C4-2B (cell line): ENCODE data around the gene ATP6V1E1.

Experiments
- H3K27ac ChIP-seq: fragments of 450-650 bp; 2 replicates; pipeline ENCODE4 v1.5.1; 2017
- ZFX ChIP-seq: fragments of 450-650 bp; IDR thresholded peaks from 2 replicates; pipeline ENCODE4 v1.6.1; 2017
- TF ChIP-seq, protein P1 (sequence below): fragments of 450-650 bp; conservative IDR thresholded peaks from 2 replicates; pipeline ENCODE4 v1.5.1; 2017; ENCODE audit warnings: mild to moderate bottlenecking

Gene ATP6V1E1

DNA sequence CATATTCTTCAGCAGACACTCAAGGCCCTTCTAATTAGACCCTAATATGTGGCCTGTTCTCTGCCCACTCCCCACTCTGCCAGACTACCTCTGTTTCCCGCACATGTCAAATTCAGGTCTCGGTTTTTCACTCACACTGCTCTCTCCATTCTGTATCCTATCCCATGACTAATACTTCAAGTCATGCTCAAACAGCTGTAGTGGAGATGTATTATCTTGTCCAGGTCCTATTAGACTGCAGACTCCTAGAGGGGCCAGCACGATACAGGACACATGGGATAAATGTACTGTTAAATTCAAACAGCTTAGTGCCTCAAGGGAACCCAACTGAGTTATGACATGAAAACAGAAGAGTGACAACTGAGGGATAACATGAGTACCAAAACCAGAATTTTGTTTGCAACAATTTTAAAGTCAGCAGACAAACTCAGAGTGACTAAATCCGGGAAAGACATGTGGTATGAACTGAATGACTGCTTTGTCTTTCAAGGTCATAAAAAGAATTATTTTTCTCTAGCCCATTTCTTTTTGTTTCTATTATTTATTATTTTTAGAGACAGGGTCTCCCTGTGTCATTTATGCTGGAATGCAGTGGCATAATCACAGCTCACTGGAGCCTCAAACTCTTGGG, 20.5 kb downstream of the ATP6V1E1 start:
- H3K27ac ChIP-seq, result no peak overlapping the region
- TF ChIP-seq, protein P1, sequence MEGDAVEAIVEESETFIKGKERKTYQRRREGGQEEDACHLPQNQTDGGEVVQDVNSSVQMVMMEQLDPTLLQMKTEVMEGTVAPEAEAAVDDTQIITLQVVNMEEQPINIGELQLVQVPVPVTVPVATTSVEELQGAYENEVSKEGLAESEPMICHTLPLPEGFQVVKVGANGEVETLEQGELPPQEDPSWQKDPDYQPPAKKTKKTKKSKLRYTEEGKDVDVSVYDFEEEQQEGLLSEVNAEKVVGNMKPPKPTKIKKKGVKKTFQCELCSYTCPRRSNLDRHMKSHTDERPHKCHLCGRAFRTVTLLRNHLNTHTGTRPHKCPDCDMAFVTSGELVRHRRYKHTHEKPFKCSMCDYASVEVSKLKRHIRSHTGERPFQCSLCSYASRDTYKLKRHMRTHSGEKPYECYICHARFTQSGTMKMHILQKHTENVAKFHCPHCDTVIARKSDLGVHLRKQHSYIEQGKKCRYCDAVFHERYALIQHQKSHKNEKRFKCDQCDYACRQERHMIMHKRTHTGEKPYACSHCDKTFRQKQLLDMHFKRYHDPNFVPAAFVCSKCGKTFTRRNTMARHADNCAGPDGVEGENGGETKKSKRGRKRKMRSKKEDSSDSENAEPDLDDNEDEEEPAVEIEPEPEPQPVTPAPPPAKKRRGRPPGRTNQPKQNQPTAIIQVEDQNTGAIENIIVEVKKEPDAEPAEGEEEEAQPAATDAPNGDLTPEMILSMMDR, result no peak

GRCh38 chr22:17606496-17606895, 22.1 kb downstream of the ATP6V1E1 start:
- no peak overlapping the region for H3K27ac ChIP-seq
- TF ChIP-seq, protein P1, result no peak
- TF ChIP-seq ZFX, result no peak

GRCh38 chr22:17603668-17604067, 24.9 kb downstream of the ATP6V1E1 start:
- H3K27ac ChIP-seq, result no peak overlapping the region
- TF ChIP-seq, protein P1, result no peak
- TF ChIP-seq ZFX, result no peak

DNA sequence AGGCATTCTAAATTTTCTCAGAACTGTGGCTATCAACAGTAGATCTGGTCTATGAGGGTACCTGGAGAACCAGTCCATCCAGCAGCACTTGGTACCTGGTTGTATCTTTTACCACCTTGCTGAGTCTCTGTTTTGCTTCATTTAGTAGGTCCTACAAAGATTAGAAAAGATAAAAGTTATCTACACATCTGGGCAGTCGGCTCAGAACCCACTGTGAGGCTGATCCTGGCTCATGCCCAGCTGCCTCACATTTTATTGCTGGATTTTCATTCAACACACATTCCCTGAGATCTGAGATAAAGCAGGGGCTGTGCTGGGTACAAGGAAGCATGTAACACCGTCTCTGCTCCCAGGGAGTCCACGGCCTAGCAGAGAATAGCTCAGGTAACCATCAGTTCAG, 27.5 kb downstream of the ATP6V1E1 start:
- H3K27ac ChIP-seq, result peak overlapping the region; percentile 30
- no peak for TF ChIP-seq ZFX
- TF ChIP-seq, protein P1, result no peak

DNA sequence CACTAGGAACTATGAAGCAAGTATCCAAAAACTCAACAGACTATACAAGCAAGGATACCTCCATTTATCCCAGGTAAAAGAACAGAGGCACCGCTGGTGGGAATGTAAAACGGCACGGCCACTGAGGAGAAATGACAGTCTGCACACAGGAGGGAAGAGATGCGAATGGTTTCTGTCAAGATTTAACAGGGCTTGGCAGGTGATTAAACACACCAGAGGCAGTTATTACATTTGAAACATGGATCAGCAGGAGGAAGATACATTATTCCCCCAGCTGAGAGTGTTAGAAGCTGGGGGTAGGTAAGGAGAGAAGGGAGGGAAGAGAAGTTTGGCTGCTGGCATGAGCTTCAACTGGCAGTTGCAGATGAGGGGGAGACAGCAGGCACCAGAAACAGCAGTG, 30.2 kb downstream of the ATP6V1E1 start:
- no peak overlapping the region for H3K27ac ChIP-seq
- TF ChIP-seq, protein P1, result no peak
- TF ChIP-seq ZFX, result no peak

GRCh38 chr22:17597217-17597616, 31.3 kb downstream of the ATP6V1E1 start:
- no peak overlapping the region for H3K27ac ChIP-seq
- TF ChIP-seq ZFX, result no peak
- TF ChIP-seq, protein P1, result no peak

GRCh38 chr22:17596226-17596625, 32.3 kb downstream of the ATP6V1E1 start:
- no peak for TF ChIP-seq ZFX
- TF ChIP-seq, protein P1, result no peak
- no peak overlapping the region for H3K27ac ChIP-seq
